ENCODE results near the gene MTTP. TPM values are rescaled to one million over a fixed set of nuclear protein-coding genes. Genes with fewer than 3 reads are reported as not detected.

The MTTP gene
- total RNA-seq, 1 experiment from 2014 or later, result 0.20 TPM

- intact Hi-C loops (cut with micrococcal nuclease), result no loop called here
- no peaks in the 10 kb centered on the region for H3K4me1 ChIP-seq (ENCODE audit: control insufficient read depth in 1 of 2, insufficient read depth in 2 of 2, low read length in 2 of 2)
- H3K9ac ChIP-seq (ENCODE audit: low read length), result no peak overlapping the region
- H3K4me3 ChIP-seq (replicated peaks in 1 of 2; ENCODE audit: low read depth in 1 of 2, low read length in 2 of 2), result no peak overlapping the region
- DNase-seq (ENCODE audit: low read depth, low spot score), result no peak
- H3K27ac ChIP-seq (ENCODE audit: low read depth, low read length), result no peak overlapping the region
- ChIA-PET RAD21 (ENCODE audit: low non-redundant PET in 1 of 2, low total read pairs in 2 of 2, uncharacterized antibody in 2 of 2, unreplicated experiment in 2 of 2) (no interaction called here), CTCF (no interaction called here), POLR2A (no interaction called here)
- BruUV-seq (replicated peaks), result no TSS peak
- H3K9me3 ChIP-seq (ENCODE audit: control insufficient read depth in 1 of 2, insufficient read depth in 1 of 2, low read depth in 1 of 2, low read length in 2 of 2), result no peaks in the 10 kb centered on the region
- H3K36me3 ChIP-seq (ENCODE audit: control insufficient read depth in 1 of 2, insufficient read depth in 2 of 2, low read length in 2 of 2), result no peaks in the 10 kb centered on the region
- no peak overlapping the region for H2AFZ ChIP-seq (ENCODE audit: low read depth, low read length, poor library complexity, severe bottlenecking)
- H4K20me1 ChIP-seq (ENCODE audit: insufficient read depth), result no peaks in the 10 kb centered on the region
- H3K4me2 ChIP-seq (ENCODE audit: low read length), result no peak overlapping the region
- no peak for ATAC-seq
- no peak for TF ChIP-seq ELF1 (IDR thresholded peaks at IDR 0.05; ENCODE audit: borderline replicate concordance, low read depth)
- TF ChIP-seq CBX3 (IDR thresholded peaks at IDR 0.05; ENCODE audit: low read depth), result no peak
- no peak for TF ChIP-seq EZH2phosphoT487 (IDR thresholded peaks at IDR 0.05; ENCODE audit: borderline replicate concordance)
- no peak for TF ChIP-seq SP1 (IDR thresholded peaks at IDR 0.05; ENCODE audit: low read depth)
- no peak for TF ChIP-seq SRF (IDR thresholded peaks at IDR 0.05; ENCODE audit: low read depth)
- TF ChIP-seq EGR1 (IDR thresholded peaks at IDR 0.05; ENCODE audit: low read depth), result no peak
- no peak for TF ChIP-seq EZH2 (IDR thresholded peaks at IDR 0.05)
- no peak for TF ChIP-seq ZNF274 (IDR thresholded peaks at IDR 0.05; ENCODE audit: low read depth, low read length)
- H3K27me3 ChIP-seq (ENCODE audit: insufficient read depth, low read length), result no peaks in the 10 kb centered on the region
- no peaks in the 10 kb centered on the region for H3K9me2 ChIP-seq (ENCODE audit: insufficient read depth)
- no peaks in the 10 kb centered on the region for H3K79me2 ChIP-seq (ENCODE audit: insufficient read depth, low read length)
Measured at GRCh38 chr4:99586797-99587196, 12.2 kb downstream of the MTTP start.

GRCh38 chr4:99587309-99587708, 12.7 kb downstream of the MTTP start:
- no peak overlapping the region for H3K4me3 ChIP-seq (replicated peaks in 1 of 2; ENCODE audit: low read depth in 1 of 2, low read length in 2 of 2)
- TF ChIP-seq RAD21 (IDR thresholded peaks at IDR 0.05; ENCODE audit: low read depth) (no peak), YY1 (IDR thresholded peaks at IDR 0.05; ENCODE audit: extremely low read depth, insufficient replicate concordance, low read depth, low read length) (no peak), FOSL1 (IDR thresholded peaks at IDR 0.05; ENCODE audit: low read depth) (no peak), ZNF274 (IDR thresholded peaks at IDR 0.05; ENCODE audit: low read depth, low read length) (no peak), SP1 (IDR thresholded peaks at IDR 0.05; ENCODE audit: low read depth) (no peak), CBX3 (IDR thresholded peaks at IDR 0.05; ENCODE audit: low read depth) (no peak), JUND (IDR thresholded peaks at IDR 0.05) (no peak), EZH2phosphoT487 (IDR thresholded peaks at IDR 0.05; ENCODE audit: borderline replicate concordance) (no peak), CEBPB (IDR thresholded peaks at IDR 0.05; ENCODE audit: low read depth) (no peak)

More at GRCh38 chr4:99587309-99587708, 12.7 kb downstream of the MTTP start:
- Histone ChIP-seq H3K27ac (ENCODE audit: low read depth, low read length) (no peak overlapping the region), H3K36me3 (ENCODE audit: control insufficient read depth in 1 of 2, insufficient read depth in 2 of 2, low read length in 2 of 2) (no peaks in the 10 kb centered on the region), H3K9me3 (ENCODE audit: control insufficient read depth in 1 of 2, insufficient read depth in 1 of 2, low read depth in 1 of 2, low read length in 2 of 2) (no peaks in the 10 kb centered on the region), H3K79me2 (ENCODE audit: insufficient read depth, low read length) (no peaks in the 10 kb centered on the region), H3K4me1 (ENCODE audit: control insufficient read depth in 1 of 2, insufficient read depth in 2 of 2, low read length in 2 of 2) (no peaks in the 10 kb centered on the region), H4K20me1 (ENCODE audit: insufficient read depth) (no peaks in the 10 kb centered on the region), H3K9ac (ENCODE audit: low read length) (no peak overlapping the region), H2AFZ (ENCODE audit: low read depth, low read length, poor library complexity, severe bottlenecking) (no peak overlapping the region), H3K4me2 (ENCODE audit: low read length) (no peak overlapping the region), H3K9me2 (ENCODE audit: insufficient read depth) (no peaks in the 10 kb centered on the region), H3K27me3 (ENCODE audit: insufficient read depth, low read length) (no peaks in the 10 kb centered on the region)
- BruUV-seq (replicated peaks), result no TSS peak
- DNase-seq (ENCODE audit: low read depth, low spot score), result no peak
- POLR2A ChIA-PET, result no interaction called here
- ATAC-seq, result no peak
- intact Hi-C loops (cut with micrococcal nuclease), result no loop called here
- RAD21 ChIA-PET (ENCODE audit: low non-redundant PET in 1 of 2, low total read pairs in 2 of 2, uncharacterized antibody in 2 of 2, unreplicated experiment in 2 of 2), result no interaction called here
- CTCF ChIA-PET, result no interaction called here

All from HCT116 (cell line).